T-helper 1 cell treated with Interleukin-12 subunit alpha and Interleukin-12 subunit beta and Interleukin-4 antibody, amounts not matched to agents 30 ng/mL and 1 ng/mL, for 36 hours (primary cell): ENCODE results near the gene PSD4. TPM values are rescaled to one million over a fixed set of nuclear protein-coding genes. Genes with fewer than 3 reads are reported as not detected.

Experiments used
- intact Hi-C: fragments of 100-400 bp; cut with micrococcal nuclease; formaldehyde crosslinking; loops from one replicate; pipeline ENCODE4 v1.15.1; 2024
- total RNA-seq: library from RNA; stranded (reverse); gene quantifications from 2 replicates; pipeline ENCODE4 v1.2.3, GENCODE V29; 2022

PSD4 gene
- total RNA-seq, 1 donor from 2014 or later = 334 TPM

DNA sequence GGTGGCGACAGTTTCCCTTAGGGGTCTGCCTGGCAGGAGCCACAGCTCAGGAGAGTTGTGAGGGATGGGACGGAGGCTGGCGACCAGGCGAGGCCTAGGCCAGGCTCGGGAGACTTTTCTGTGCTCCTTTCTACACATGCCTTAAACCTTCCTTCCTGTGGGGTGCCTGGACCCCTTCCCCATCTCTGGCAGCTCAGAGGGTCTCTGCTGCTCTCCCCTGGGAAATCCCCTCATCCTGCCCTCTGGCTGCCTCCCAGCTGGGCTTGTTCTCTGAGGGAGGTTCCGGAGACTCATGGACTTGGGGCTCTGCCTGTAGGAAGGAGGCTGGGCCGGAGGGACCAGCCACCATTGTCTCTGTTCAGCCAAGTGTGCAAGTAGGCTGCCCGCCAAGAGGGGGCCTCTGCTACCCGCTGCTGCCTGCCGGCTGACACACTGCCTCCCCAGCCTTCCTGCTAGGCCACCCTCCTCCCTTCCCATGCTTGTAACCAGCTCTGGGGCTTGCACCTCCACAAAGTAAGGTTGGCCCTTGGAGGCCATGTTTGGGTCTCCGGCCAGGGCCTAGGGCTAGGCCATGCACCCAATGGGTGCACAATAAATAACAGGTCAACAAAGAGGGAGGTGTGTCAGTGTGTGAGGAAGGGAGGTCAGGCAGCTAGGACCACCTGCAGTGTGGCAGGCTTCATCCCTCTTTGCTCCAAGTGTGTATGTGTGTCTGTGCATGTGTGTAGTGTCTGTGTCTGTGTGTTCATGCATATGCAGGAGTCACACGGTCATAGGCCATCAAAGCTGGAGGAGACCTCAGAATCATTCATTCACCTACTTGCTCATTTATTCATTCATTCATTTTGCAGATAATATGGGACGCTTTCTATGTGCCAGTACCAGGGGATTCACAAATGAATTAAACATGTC is 28.8 kb downstream of the PSD4 start:
- intact Hi-C loops = loop anchor here (5.0 kb wide), 1 partner anchor 190 kb away; no protein-coding TSS in a partner anchor

DNA sequence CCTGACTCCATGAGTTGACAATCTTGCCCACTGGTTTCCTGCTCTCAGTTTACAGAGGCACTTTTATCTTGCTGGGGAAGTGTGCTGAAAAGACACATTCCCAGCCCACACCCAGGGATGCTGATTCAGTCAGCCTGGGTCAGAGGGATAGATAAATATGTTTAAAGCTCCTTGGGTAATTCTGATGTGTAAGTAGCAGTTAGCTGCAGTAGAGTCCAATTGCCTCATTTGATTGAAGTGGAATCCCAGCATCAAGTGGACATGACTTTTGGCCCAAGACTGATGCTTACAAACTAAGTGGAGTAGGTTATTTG is 29.4 kb downstream of the PSD4 start:
- intact Hi-C loops = loop anchor here (5.0 kb wide), 1 partner anchor 189 kb away; no protein-coding TSS in a partner anchor

DNA sequence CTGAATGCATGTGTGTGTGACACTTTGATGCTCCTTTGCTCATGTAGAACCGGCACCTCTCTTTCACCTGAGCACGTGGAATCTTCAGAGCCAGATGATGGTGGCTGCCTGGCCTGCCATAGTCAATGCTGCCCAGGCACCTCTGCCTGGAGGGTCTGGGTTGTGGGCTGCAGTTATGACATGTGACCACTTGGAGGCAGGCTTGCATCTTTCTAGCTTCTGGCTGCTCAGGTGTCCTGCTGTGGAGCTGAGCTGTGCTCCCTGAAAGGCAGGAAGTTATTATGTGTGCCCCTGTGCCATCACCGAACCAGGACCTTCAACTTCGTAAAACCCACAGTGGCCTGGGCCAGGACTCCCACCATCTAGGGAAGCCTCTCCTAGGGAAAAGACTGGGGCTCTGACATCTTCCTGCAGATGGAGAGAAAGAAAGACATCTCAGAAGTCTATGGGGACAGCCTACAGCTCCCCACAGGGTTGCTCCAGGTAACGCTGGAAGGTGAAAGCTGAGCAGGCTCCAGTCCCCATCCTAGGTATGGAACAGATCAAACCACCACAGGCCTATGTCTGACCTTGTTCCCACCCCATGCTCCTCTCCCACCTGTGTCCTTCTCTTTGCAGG is 30.2 kb downstream of the PSD4 start:
- intact Hi-C loops = loop anchor here (1.0 to 5.0 kb wide), 5 partner anchors 45 to 188 kb away; no protein-coding TSS in a partner anchor

DNA sequence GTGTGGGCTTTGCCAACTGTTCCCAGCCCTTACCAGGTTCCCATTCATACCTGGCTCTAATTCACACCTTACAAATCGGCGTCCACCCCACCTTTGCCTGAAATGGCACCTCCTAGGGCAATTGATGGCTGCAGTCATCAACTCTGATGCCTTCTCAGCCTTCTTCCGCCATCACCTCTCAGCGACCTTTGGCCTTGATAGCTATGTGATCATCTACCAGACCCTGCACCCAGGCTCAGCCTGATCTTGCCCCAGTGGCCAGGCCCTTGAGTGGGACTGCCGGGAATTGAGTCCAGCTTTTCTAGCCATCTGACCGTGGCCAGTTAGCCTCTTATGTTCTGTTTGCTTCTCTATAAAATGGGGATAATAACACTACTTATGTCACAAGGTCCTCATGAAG is 32.5 kb downstream of the PSD4 start:
- intact Hi-C loops = no loop called here

DNA sequence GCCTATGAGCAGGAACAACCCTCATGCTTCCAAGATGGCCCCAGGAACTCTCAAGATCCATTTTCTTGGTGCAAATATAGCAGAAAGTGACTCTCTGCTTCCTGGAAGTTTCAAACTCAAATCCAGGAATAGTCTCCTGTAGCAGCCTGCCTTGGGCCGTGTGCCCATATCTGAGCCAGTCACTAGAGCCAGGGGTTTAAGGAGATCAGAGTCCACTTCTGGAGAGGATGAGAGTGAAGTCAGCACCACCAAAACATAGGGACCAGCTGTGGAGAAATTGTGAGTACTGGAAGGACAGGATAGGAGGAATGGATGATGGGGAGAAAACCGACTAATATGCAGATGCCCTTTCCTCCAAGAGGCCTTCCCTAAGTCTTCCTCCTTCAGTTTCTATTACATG is 33.2 kb downstream of the PSD4 start:
- intact Hi-C loops = no loop called here

DNA sequence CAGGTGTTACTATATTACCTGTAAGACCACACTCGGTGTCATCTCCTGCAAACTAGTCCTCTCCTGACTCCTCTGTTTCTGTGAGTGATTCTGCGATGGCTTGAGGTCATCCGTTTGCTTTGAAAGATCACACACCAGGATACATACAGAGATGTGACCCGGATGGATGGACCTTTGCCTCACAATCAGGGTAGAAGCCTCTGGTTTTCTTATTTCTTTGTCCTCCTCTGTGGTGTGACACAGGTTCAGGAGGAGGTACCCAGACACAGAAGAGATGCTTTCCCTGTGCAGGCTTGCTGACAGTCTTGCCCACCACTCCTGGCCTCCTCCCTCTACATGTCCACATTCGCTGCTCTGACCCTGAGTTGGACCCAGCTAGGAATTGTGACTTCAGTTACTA is 34.6 kb downstream of the PSD4 start:
- intact Hi-C loops = no loop called here

DNA sequence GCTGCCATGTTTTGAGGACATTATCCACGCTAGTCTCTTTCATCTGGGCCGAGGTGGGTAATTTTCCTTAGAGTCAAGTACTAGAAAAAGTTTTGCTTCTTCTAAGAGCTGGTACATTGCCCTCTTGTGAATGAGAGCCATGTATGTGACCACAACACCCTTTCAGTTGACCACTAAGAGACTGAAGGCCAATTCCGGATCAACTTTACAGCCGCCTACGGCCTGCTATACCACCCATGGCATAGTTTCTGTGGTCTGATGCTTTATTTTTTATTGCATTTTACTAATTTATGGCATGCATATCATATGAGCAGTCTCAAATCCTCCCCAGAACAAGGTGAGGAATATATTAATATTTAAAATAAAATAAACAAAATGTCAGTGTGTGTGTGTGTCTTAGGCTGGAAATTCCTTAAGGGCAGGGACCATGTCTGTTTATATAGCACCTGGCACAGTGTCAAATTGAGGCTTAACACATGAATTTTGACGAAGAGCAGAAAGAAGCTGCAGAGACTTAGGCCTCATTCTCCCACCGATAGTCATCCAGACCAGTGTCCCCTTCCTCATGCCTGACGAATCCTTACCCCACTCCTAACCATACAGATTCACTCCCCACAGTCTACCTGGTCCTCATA is 35.4 kb downstream of the PSD4 start:
- intact Hi-C loops = no loop called here

DNA sequence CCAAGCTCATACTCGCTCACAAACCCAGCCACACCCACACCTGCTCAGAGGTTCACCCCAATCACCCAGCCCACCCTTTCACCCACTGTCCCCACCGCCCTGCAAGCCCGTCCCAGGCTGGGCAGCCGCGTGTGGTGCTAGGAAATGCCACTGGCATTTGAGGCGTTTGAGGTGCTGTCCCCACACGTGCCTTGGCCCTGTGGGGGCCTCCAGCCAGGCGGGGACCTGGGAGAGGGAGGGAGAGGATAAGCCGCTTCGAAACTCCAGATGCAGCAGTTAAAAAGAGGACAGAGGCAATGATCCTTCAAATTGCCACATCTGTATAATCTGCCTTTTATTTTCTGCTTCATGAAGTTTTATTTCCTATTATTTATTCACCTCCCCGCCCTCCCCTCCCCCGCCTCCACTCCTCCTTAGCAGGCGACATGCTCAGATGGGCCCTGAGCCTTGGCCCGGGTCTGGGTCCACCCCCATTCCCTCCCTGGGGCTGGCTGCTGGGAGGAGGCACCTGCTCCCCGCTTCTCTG is 35.9 kb downstream of the PSD4 start:
- intact Hi-C loops = no loop called here

DNA sequence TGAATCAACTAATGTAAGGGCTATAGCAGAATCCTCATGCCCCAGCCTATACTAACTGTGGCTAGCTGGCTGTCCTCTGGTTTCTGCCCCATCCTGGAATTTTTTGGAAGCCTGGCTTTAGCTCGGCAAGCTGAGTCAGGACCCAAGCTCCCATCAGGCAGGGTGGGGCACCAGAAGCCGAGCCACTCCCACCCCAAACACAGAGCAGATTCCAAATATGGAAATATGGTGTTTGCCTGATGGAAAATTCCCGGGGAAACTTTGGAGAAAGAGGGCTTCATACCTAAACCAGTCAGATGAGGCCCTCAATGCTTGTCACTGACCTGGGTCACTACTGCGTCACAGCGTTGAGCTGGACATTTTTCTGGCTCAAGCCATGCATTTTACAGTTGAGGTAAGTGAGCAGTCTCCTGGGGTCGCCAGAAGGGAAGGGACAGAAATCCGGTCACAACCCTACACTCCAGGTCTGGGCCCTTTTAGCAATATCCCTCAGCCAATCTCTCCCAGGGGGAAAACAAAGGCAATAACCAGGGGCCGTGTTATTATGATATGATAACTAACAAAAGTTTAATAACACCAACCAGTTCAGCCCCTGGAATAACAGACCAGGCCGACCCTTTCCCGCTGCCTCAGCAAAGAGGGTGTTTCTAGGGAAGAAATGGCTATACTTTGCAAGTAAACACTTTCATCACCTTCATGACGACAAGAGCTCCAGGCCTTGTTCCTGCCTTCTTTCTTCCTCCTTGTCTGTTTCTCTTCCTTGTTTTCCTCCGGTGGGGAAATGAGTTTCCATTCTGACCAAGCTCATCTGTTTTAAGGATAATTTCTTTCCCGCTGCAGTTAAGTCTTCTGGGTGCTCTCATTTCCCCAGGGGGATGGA is 37.7 kb downstream of the PSD4 start:
- intact Hi-C loops = no loop called here

DNA sequence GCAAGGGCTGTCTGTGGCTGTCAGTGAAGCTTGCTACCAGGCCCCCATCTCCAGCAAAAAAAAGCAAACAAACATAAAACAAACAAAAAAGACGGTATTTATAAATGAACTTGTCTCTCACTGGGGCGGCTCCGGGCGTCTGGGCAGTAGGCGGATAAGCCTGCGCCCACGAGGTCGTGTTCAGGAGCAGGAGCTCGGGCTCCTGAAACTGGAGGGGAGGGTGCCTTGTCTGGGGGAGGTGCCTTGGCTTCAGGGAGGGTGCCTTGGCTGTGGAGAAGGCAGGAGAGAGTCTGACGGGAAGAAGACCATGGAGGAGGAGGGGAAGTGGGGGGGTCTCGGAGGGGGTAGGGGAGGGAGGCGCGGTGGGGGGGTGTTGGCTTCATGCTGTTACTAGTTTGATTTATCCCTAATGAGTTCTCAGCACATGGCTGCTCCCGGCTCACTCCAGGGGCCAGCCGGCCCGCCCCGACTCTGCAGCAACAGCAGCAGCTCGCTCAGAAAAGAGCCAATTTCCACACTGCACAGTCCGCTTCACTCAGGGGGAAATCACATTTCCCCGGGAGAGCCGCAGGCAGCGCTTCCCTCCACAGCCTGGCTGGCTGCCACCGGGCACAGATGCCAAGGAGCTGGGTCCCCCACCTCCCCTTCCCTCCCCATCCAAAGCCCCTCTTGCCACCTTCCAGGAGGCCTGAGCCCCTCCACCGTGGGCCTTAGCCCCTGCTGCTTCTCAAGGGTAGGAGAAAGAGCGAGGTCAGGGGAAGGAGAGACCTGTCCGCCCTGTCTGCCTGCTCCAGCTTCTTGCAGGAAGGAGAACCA is 38.7 kb downstream of the PSD4 start:
- intact Hi-C loops = no loop called here

DNA sequence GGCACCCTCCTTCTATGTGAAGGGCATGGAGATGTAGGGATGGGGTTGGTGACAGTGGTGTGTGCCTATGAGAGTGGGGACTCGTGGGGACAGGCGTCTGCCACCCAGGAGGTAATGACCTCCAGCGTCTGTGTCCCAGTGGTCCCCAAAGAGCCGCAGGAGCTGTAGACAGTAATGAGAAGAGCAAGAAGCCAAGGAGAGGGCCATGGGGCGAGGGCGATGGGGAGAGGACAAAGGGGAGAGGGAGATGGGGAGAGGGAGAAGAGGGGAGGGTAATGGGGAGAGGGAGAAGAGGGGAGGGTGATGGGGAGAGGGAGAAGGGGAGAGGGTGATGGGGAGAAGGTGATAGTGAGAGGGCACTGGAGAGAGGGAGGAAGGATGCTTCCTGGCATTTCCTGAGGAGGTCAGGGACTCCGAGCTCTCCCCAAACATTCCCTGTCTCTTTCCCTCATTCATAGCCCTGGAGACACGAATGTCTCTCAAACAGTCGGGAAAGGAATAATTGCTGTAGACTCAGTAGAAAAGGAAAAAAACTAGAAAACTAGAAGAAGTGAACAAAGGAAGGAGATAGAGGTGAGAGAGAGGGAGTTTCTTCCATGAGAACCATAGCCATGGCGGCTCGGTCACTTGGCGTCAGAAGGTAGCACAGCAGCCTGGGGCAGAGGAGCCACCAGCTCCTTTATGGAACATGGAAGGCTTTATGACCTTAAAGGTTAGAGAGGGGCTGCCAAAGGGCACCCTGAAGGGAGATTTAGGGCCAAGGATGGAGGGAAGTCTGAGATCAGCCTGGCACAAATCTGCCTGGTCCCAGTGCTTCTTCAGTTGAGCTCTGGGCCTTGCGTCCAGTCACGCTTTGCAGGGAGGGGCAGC is 39.5 kb downstream of the PSD4 start:
- intact Hi-C loops = no loop called here

DNA sequence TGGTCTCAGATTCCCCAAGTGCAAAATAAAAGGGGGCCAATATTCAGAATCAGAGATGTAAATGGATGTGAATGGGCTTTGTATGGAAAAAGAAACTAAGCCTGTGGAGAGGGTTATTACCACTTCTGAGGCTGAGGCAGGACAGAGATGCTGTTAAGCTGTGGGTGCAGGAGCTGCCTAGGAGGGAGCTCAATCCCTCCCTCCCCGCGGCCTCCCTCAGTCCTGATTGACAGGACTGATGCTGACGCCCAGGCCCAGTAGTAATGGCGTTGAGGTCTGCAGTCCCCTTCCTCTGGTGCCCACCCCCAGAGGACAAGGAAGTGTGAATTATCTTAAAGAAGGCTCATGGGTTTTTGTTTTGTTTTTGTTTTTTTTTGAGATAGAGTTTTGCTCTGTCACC is 40.4 kb downstream of the PSD4 start:
- intact Hi-C loops = no loop called here

DNA sequence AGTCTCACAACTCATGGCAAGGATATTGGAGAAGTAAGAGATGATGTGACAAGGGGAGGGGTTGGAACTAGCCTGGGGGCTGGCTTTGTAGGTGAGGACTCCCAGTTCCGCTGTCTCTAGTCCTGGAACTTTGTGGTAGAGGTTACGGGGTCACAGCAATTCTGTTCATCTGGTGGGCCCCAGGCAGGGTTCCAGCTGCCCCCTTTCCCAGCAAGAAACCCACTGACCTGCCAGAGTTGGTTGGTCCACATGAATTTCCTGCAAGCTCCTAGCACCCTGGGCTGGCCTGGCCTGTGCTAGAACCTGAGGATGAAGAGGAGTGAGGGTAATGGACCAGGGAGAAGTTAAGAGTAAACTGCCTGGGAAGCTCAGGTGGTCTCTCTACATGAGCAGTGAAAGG is 41.3 kb downstream of the PSD4 start:
- intact Hi-C loops = no loop called here

DNA sequence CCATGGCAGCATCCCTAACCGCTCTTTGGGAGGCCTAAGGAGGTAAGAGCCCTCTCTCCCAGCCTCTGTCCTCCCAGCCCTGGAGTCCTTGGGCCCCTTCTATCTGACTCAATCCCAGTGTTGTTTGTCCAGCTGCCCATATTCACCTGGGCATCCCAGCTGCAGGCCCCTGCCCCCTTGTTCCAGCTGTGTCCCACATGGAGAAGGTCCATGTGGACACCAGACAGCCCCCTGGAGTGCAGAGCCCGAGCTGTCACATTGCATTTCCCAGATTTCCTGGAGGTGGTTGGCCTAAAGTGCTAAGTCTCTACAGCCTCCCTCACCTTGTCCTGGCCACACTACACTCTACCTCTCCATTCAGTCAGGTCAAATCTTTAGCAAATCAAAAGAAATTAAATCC is 42.5 kb downstream of the PSD4 start:
- intact Hi-C loops = no loop called here

DNA sequence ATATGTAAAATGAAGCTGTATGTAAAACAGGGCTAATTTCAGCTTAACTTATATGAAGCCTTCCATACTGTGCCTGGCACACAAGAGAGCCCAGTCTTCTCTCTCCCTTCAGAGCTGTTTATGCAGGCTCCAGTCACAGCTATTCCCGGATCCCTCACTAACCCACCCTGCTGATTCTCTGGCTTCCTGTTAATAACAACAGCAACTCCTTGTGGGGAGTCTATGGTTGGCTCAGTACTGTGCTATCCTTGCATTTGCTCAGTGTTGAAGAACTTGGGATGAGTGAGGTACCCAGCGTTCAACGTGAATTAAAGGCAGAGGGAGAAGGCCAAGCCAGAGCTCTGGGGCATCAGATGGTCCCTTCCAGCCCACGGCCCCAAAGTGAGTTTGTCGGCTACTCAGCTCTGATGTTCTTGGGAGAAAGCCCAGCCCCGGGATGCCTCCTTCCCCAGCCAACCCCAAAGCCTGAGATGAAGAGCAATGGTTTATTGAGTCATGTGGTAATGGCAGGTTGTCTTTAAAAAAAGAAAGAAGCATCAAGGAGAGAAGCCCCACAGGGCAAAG is 43.2 kb downstream of the PSD4 start:
- intact Hi-C loops = no loop called here

DNA sequence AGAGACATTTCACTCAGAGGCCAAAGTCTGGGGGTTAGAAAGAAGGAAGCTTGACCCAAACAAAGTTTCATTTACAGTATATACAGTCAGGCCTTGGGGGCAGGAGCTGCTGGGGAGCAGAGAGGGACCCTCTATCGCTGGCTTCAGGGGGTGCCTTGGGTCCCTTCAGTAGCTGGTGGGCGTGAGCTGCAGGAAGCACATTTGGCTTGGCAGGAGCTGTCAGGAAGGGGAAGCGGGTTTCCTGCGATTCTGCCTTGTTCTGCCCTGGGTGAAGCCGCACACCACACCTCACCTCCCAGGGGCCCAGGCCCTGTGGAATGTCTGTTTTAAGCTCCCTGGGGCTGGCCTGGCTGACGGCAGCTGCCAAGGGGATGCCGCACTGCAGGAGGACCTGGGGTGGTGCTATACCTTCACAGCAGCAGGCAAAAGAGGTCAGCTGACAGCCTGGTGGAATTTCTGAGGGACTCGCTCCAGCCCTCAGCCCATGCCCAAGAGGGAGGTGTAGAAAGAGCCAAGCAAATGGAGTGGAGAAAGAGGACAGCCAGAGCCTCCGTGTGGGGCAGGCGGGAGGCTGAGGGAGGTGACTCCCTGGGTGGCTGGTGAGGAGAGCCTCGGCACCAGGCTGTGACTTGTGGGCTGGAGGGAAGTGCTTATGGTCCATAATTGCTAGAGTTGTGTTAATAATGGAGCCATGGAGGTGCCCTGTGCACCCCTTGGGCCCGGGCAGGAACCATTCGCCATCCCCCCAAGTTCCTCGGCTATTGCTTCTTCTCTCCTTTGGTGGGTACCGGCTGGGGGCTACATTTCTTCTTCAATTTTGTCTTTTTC is 43.9 kb downstream of the PSD4 start:
- intact Hi-C loops = no loop called here

DNA sequence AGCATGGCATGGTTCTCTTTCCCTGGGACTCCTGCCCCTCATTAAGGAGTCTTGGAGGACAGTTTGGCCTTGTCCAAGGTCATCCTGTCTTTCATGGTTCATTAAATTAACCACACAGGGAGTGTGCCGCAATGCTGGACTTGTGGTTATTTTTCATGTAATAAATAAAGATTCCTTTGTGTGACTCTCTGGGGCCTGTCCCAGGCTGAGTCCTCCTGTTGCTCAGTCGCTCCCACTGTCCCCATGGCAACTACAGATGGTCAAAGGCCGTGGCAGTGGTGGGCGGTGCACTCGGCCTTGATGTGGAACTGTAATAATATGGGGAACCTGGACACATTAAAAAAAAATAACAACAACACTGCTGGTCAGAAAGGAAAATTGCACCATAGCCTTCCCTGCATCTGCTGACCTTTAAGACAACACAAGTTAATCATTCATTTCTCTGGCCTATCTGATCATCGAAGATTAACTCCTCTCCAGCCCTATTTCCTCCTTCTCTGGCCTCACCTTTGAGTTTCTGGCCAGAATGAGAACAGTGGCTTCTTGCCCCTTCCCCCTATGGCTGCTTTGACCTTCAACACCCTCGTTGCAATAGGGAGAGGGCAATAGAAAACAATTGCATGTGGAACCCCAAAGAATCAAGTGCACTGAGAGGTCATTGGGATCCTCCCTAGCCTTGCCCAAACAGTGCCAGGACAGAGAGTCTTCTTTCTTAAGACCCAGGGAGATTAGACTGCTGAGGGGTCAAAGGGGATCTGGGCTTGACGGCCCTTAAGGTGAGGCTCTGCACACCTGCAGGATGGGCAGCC is 44.7 kb downstream of the PSD4 start:
- intact Hi-C loops = no loop called here
